ENCODE measurements around the gene CST2.

GRCh38 chr20:23869520-23869919, 43.0 kb upstream of the CST2 start:
- TF ChIP-seq EZH2 (IDR thresholded peaks at IDR 0.05; ENCODE audit: borderline replicate concordance, insufficient read depth, low read depth, low read length, poor library complexity, severe bottlenecking), result no peak
- TF ChIP-seq, protein P1, sequence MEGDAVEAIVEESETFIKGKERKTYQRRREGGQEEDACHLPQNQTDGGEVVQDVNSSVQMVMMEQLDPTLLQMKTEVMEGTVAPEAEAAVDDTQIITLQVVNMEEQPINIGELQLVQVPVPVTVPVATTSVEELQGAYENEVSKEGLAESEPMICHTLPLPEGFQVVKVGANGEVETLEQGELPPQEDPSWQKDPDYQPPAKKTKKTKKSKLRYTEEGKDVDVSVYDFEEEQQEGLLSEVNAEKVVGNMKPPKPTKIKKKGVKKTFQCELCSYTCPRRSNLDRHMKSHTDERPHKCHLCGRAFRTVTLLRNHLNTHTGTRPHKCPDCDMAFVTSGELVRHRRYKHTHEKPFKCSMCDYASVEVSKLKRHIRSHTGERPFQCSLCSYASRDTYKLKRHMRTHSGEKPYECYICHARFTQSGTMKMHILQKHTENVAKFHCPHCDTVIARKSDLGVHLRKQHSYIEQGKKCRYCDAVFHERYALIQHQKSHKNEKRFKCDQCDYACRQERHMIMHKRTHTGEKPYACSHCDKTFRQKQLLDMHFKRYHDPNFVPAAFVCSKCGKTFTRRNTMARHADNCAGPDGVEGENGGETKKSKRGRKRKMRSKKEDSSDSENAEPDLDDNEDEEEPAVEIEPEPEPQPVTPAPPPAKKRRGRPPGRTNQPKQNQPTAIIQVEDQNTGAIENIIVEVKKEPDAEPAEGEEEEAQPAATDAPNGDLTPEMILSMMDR (IDR thresholded peaks at IDR 0.05), result no peak
